GM12891 (cell line): ENCODE measurements around the gene ATP10D.
"Not testable (repeated sequence)": the region's sequence is repeated elsewhere in the genome, so short reads cannot be mapped to it uniquely, and the experiment has no call there.

Experiments used
- DNase-seq: peaks from one replicate; pipeline ENCODE4 v3.0.0; 2011; ENCODE audit warnings: low spot score; ENCODE audit not compliant: insufficient read length
- FAIRE-seq: peaks from 2 replicates; lab custom pipeline; 2011; peaks lifted over from hg19 to GRCh38; lab: Jason Lieb, UNC
- PAX5 ChIP-seq: IDR thresholded peaks from 2 replicates; pipeline ENCODE4 v1.6.1; 2011; ENCODE audit warnings: low read length, moderate library complexity, mild to moderate bottlenecking; ENCODE audit not compliant: insufficient read depth, severe bottlenecking
- POLR2A ChIP-seq: IDR thresholded peaks from 2 replicates; pipeline ENCODE4 v1.6.1; 2011; ENCODE audit warnings: low read depth, low read length, control low read depth
- POLR2AphosphoS5 ChIP-seq: IDR thresholded peaks from 2 replicates; pipeline ENCODE4 v1.6.1; 2011; ENCODE audit warnings: low read depth, low read length, control low read depth
- POU2F2 ChIP-seq: IDR thresholded peaks from 2 replicates; pipeline ENCODE4 v1.6.1; 2011; ENCODE audit warnings: low read depth, mild to moderate bottlenecking, control low read depth, low read length, moderate library complexity
- SPI1 ChIP-seq: IDR thresholded peaks from 2 replicates; pipeline ENCODE4 v1.6.1; 2011; ENCODE audit warnings: low read depth, low read length, control low read depth
- TAF1 ChIP-seq: IDR thresholded peaks from 2 replicates; pipeline ENCODE4 v1.6.1; 2011; ENCODE audit warnings: low read depth, low read length, control low read depth

ATP10D gene

GRCh38 chr4:47550899-47551548, 65.9 kb downstream of the ATP10D start:
- TF ChIP-seq SPI1, result no peak
- no peak for DNase-seq
- FAIRE-seq, result no peak

- TF ChIP-seq SPI1 (no peak), POLR2AphosphoS5 (no peak), POU2F2 (no peak), POLR2A (no peak), PAX5 (no peak), TAF1 (no peak)
- DNase-seq, result no peak
Measured at GRCh38 chr4:47551682-47552081, 66.6 kb downstream of the ATP10D start.

GRCh38 chr4:47553329-47554125, 68.5 kb downstream of the ATP10D start:
- no peak for TF ChIP-seq TAF1
- TF ChIP-seq POLR2A, result no peak
- TF ChIP-seq POU2F2, result no peak
- TF ChIP-seq PAX5, result no peak
- no peak for TF ChIP-seq POLR2AphosphoS5
- TF ChIP-seq SPI1, result no peak
- FAIRE-seq (no peak), DNase-seq (no peak)

More at GRCh38 chr4:47551682-47552081, 66.6 kb downstream of the ATP10D start:
- FAIRE-seq, result no peak

GRCh38 chr4:47555920-47556319, 70.8 kb downstream of the ATP10D start:
- not testable (repeated sequence) for DNase-seq

GRCh38 chr4:47557255-47557654, 72.2 kb downstream of the ATP10D start:
- no peak for FAIRE-seq
- TF ChIP-seq TAF1, result no peak
- TF ChIP-seq PAX5, result no peak
- no peak for TF ChIP-seq POLR2A
- no peak for TF ChIP-seq POU2F2
- TF ChIP-seq POLR2AphosphoS5, result no peak
- TF ChIP-seq SPI1, result no peak
- no peak for DNase-seq

More at GRCh38 chr4:47555920-47556319, 70.8 kb downstream of the ATP10D start:
- not testable (repeated sequence) for FAIRE-seq

GRCh38 chr4:47560682-47561081, 75.6 kb downstream of the ATP10D start:
- DNase-seq, result no peak
- no peak for FAIRE-seq

GRCh38 chr4:47561331-47561730, 76.3 kb downstream of the ATP10D start:
- TF ChIP-seq SPI1, result no peak
- TF ChIP-seq TAF1, result no peak
- no peak for TF ChIP-seq PAX5
- TF ChIP-seq POU2F2, result no peak
- no peak for TF ChIP-seq POLR2A
- no peak for TF ChIP-seq POLR2AphosphoS5
- no peak for DNase-seq
- FAIRE-seq, result no peak

More at GRCh38 chr4:47560682-47561081, 75.6 kb downstream of the ATP10D start:
- TF ChIP-seq POU2F2 (no peak), POLR2A (no peak), SPI1 (no peak), POLR2AphosphoS5 (no peak), PAX5 (no peak), TAF1 (no peak)

- DNase-seq (no peak), FAIRE-seq (peak; percentile 59)
- TF ChIP-seq POLR2A (no peak), SPI1 (no peak), POLR2AphosphoS5 (no peak), POU2F2 (no peak)
Measured at GRCh38 chr4:47562297-47562696, 77.2 kb downstream of the ATP10D start.

GRCh38 chr4:47566566-47566965, 81.5 kb downstream of the ATP10D start:
- no peak for FAIRE-seq
- DNase-seq, result no peak
- TF ChIP-seq POLR2AphosphoS5 (no peak), POU2F2 (no peak), SPI1 (no peak)

GRCh38 chr4:47566969-47567368, 81.9 kb downstream of the ATP10D start:
- no peak for DNase-seq
- TF ChIP-seq POU2F2 (no peak), SPI1 (no peak)
- no peak for FAIRE-seq

- no peak for DNase-seq
- TF ChIP-seq POLR2A (no peak), TAF1 (no peak), PAX5 (no peak), SPI1 (no peak), POU2F2 (no peak), POLR2AphosphoS5 (no peak)
- no peak for FAIRE-seq
Measured at GRCh38 chr4:47567511-47567910, 82.4 kb downstream of the ATP10D start.
